Kidney tubule cell (primary cell): Measurements from ENCODE around the gene PIK3CG.
"Not testable (repeated sequence)": the region's sequence is repeated elsewhere in the genome, so short reads cannot be mapped to it uniquely, and the experiment has no call there.

ENCODE experiments used
- DNase-seq: peaks from one replicate; pipeline ENCODE4 v3.0.0-alpha.2; 2018; ENCODE audit warnings: low spot score

The PIK3CG gene

DNA sequence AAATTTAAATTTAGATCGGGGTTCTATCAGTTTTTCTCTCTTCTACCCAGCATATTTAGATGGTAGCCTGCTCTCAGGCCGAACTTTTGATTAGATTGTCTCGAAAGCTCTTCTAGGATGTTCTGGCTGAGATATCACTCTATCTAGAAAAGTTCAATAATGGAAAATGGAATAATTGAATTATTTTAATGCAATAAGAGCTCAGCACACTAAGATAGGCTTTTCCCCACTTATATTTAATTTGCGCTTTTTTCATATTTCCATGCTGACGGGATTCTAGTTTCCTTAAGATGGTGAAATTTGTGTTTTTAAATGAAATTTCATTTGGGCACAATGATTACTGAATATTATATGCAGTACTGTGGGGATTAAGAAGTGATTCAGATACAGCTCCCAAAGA, 73.7 kb downstream of the PIK3CG start:
- DNase-seq: no peak

DNA sequence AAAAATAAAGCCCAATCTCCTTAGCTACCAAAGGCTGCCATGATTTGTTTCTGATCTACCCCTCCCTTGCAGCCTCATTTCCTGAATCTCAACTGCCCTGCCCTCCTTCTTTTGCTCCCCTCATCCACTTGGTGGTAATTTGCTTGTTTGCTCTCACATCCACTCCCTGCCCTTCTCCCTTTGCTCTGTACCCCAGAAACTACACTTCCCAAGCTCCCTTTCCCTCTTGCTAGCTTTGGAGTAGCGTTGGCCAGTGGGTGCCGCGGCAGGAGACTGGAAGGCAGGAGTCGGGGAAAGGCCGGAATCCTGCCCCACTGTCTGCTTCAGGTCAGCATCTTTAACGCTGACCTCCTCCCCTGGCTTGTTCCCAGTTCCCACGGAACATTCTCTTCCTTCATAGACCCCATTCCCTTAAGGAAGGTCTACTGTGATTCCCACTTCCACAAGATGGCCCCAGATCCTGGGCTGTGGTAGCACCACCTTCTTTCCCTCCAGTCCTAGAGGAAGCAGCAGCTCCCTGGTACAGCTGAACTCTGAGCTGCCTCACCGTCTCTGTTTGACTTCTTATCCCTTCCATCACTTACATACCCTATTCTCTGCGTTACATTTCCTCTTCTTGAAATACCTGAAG, 79.1 kb downstream of the PIK3CG start:
- DNase-seq: no peak

DNA sequence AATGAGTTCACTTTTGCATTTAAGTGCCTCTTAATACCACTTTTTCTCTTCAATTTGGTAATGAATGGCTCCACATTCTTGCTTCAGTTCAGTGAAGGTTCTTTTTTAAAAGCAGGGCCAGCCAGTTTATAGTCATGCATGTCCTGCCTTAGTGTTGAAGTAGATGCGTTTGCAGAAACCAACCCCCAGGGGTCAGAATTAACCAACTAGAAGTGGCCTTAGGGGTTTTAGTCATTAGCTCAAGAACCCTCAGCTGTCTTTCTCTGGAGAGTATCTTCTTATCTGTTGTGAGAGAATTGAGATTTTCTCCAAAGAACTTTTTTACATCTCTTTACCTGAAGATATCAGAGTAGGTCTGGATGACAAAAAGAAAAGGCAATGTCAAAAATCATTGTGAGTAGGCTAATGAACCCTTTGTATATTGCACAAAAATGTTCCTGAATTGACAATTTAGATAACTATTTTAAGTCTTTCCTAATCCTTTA, 82.2 kb downstream of the PIK3CG start:
- DNase-seq: peak; percentile 70

DNA sequence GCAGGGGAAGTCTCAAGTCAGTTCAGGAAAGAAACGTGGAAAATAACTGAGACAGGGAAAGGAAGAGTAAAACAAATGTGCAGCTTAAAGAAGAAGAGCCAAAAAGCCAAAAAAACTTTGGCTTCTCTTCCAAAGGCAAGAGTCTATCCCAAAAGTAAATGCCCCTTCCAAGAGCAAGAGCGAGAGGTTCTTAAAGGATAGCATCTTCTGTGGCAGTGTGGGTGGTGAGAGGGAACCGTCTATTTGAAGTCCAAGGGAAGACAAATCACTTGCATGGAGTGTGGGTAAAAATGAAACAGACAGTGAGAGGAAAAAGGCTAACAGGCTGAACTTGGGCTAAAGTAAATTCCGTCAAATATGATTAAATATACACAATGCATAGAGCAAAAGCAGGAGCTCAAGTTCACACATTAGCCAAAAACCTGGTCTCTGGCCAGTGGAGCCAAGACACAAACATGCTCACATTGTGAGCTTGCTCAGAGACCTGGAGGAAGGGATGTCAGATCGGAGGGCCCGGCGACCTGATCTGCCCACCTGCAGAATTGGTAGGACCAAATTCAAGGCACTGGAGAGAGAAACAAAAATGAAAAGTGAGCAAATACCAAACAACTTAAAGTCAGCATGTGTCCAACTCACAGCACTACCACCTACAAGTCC, 87.0 kb downstream of the PIK3CG start:
- DNase-seq: no peak

DNA sequence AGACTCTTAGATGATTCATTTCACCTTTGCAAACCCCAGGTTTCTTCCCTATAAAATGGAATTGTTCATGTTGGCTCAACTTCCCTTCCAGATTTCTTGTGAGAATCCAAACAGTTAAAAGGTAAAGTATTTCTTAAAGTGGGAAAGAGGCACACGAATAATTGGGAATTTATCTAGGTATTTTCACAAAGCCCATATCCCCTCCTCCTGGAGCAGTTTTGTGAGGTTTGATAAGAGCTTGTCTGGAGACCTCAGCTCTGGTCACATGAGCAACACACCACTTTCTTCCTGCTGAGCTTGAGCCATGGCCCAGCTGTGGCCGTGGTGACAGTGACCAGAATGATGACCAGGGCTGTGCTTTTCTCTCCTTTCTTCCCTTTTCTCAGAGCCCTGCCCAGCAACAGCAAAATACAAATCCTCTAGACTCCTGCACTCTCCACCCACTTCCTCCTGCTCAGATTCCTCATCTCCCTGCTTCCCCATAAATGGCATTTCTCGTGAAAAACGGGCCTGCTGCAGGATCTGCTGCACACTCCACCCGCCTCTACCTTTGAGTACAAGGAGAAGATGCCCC, 87.7 kb downstream of the PIK3CG start:
- DNase-seq: peak; percentile 9

DNA sequence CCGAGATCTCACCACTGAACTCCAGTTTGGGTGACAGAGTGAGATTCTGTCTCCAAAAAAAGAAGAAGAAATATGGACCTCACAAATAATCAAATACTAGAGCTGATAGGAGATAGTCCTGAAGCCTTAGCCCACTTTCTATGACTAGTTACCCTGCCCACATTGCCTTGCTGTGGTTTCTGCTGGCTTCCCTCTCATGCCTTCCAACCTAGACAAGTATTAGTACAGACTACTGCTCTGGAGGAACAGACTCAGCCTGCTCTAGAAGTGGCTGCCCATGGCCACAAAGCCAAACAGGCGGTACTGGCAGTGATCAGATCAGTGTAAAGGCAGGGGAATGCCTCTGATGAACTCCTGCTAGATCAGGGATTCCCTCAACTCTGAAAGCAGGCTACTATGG, 89.8 kb downstream of the PIK3CG start:
- DNase-seq: no peak

DNA sequence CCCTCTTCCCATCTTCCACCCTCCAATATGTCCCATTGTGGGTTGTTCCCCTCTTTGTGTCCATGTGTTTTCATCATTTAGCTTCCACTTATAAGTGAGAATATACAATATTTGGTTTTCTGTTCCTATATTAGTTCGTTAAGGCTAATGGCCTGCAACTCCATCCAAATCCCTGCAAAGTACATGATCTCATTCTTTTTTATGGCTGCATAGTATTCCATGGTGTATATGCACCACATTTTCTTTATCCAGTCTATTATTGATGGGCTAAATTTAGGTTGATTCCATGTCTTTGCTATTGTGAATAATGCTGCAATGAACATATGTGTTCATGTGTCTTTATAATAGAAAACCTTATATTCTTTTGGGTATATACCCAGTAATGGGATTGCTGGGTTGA, 90.8 kb downstream of the PIK3CG start:
- DNase-seq: not testable (repeated sequence)
